Articular chondrocyte of knee joint (primary cell): ENCODE results near the gene CCDC63. TPM values are rescaled to one million over a fixed set of nuclear protein-coding genes. Genes with fewer than 3 reads are reported as not detected.

Experiments used
- total RNA-seq: library from RNA; depleted of rRNA; stranded (reverse); fragments of >200 nt; gene quantifications from 2 replicates; pipeline ENCODE4 v1.2.3, GENCODE V29; 2012

CCDC63 gene
- total RNA-seq = not detected in 2 replicates

GRCh38 chr12:110846615-110847566 lies at the start of gene CCDC63:
TSS of gene CCDC63 (plus strand) at chr12:110846987. CDS start at chr12:110852955, 5,968 bp downstream.

GRCh38 chr12:110920324-110920910 lies 73.6 kb downstream of the CCDC63 start, which contains the start of gene MYL2:
TSS of gene MYL2 (minus strand) at chr12:110920579. CDS start at chr12:110920529, 50 bp downstream.

Other genes starting within 250 kb of the CCDC63 start
- 55.0 and 65.6 TPM in 2 replicates for gene TCTN1, start 232.9 kb upstream of the CCDC63 start, total RNA-seq
- 2.2 and 5.1 TPM in 2 replicates for gene HVCN1, start 157.9 kb upstream of the CCDC63 start, total RNA-seq
- 114 and 128 TPM in 2 replicates for gene PPP1CC, start 104.1 kb upstream of the CCDC63 start, total RNA-seq
- not detected in 2 replicates for gene MYL2, start 73.6 kb downstream of the CCDC63 start, total RNA-seq
- gene CUX2, start 187.2 kb downstream of the CCDC63 start, total RNA-seq = not detected in 2 replicates